A673 (cell line): ENCODE measurements around the gene TBRG4. TPM values are rescaled to one million over a fixed set of nuclear protein-coding genes. Genes with fewer than 3 reads are reported as not detected.

ENCODE experiments used
- BruUV-seq: library from RNA; stranded (reverse); fragments of 400-500 nt; replicated peaks from 2 replicates; lab custom pipeline; 2021; lab: Mats Ljungman, UMichigan
- CTCF ChIA-PET: fragments of 300-600 bp; sonication (Branson Sonifier 250); formaldehyde crosslinking; loops from one replicate; lab custom pipeline; 2022; ENCODE audit warnings: antibody characterized with exemption; lab: Charles Lee
- POLR2A ChIA-PET: fragments of 300-600 bp; sonication (Branson Sonifier 250); formaldehyde crosslinking; loops from one replicate; lab custom pipeline; 2022; ENCODE audit warnings: antibody characterized with exemption; ENCODE audit not compliant: low non-redundant PET; lab: Charles Lee
- DNase-seq: peaks from one replicate; pipeline ENCODE4 v3.0.0-alpha.2; 2015; ENCODE audit warnings: low spot score
- H3K27ac ChIP-seq: fragments of 200-600 bp; sonication (generic); 2 replicates; pipeline ENCODE4 v1.5.1; 2016; ENCODE audit warnings: mixed run types, low read depth, mild to moderate bottlenecking, mixed read lengths, antibody characterized with exemption, low read length; ENCODE audit not compliant: poor library complexity, severe bottlenecking
- H3K27me3 ChIP-seq: fragments of 200-600 bp; sonication (generic); replicated peaks from 2 replicates; pipeline ENCODE4 v1.6.1; 2017; ENCODE audit warnings: mixed run types, low read depth, mild to moderate bottlenecking, mixed read lengths, antibody characterized with exemption, low read length; ENCODE audit not compliant: insufficient read depth, poor library complexity
- H3K36me3 ChIP-seq: fragments of 200-600 bp; sonication (generic); 2 replicates; pipeline ENCODE4 v1.6.1; 2016; ENCODE audit warnings: mixed run types, mild to moderate bottlenecking, mixed read lengths, antibody characterized with exemption, low read length; ENCODE audit not compliant: insufficient read depth, poor library complexity, severe bottlenecking
- H3K4me1 ChIP-seq: fragments of 200-600 bp; sonication (generic); 2 replicates; pipeline ENCODE4 v1.6.1; 2017; ENCODE audit warnings: mixed run types, mild to moderate bottlenecking, mixed read lengths, antibody characterized with exemption, low read length; ENCODE audit not compliant: insufficient read depth, poor library complexity, severe bottlenecking
- H3K4me3 ChIP-seq: fragments of 200-600 bp; sonication (generic); 2 replicates; pipeline ENCODE4 v1.5.1; 2016; ENCODE audit warnings: low read depth, mixed run types, mild to moderate bottlenecking, mixed read lengths, low read length; ENCODE audit not compliant: poor library complexity, severe bottlenecking
- H3K9me3 ChIP-seq: fragments of 200-600 bp; sonication (generic); 2 replicates; pipeline ENCODE4 v1.6.1; 2016; ENCODE audit warnings: mixed run types, low read depth, mild to moderate bottlenecking, mixed read lengths, antibody characterized with exemption, low read length; ENCODE audit not compliant: poor library complexity, severe bottlenecking
- CTCF ChIP-seq: fragments of 300-800, 200-600 bp; sonication (generic); conservative IDR thresholded peaks from 2 replicates; pipeline ENCODE4 v1.5.1; 2017; ENCODE audit warnings: low read depth, mild to moderate bottlenecking, antibody characterized with exemption, low read length, moderate library complexity, mixed read lengths
- EZH2 ChIP-seq: fragments of 200-600 bp; sonication (generic); IDR thresholded peaks from 2 replicates; pipeline ENCODE4 v1.6.1; 2017; ENCODE audit warnings: borderline replicate concordance, low read depth, mild to moderate bottlenecking, mixed read lengths, antibody characterized with exemption, low read length; ENCODE audit not compliant: poor library complexity, severe bottlenecking
- intact Hi-C: fragments of 100-400 bp; cut with micrococcal nuclease; formaldehyde crosslinking; loops from one replicate; pipeline ENCODE4 v1.10.0; 2022; ENCODE audit not compliant: unreplicated experiment
- total RNA-seq: library from RNA; stranded (reverse); gene quantifications from 2 replicates; pipeline ENCODE4 v1.2.3, GENCODE V29; 2021

TBRG4 gene
- total RNA-seq, 1 experiment from 2014 or later: 136 TPM

- TF ChIP-seq CTCF (no peak), EZH2 (no peak)
- H3K27ac ChIP-seq: no peak overlapping the region
- ChIA-PET POLR2A (no interaction called here), CTCF (no interaction called here)
- no TSS peak for BruUV-seq
- no peaks in the 10 kb centered on the region for H3K4me1 ChIP-seq
- intact Hi-C loops: no loop called here
- DNase-seq: no peak
- H3K9me3 ChIP-seq: no peaks in the 10 kb centered on the region
- H3K4me3 ChIP-seq: no peak overlapping the region
- peaks cover 8% of the 10 kb centered on the region for H3K36me3 ChIP-seq
- H3K27me3 ChIP-seq: no peaks in the 10 kb centered on the region
Measured at GRCh38 chr7:45064047-45064725, 47.3 kb downstream of the TBRG4 start.

- ChIA-PET CTCF (no interaction called here), POLR2A (no interaction called here)
- TF ChIP-seq CTCF (no peak), EZH2 (no peak)
- Histone ChIP-seq H3K27me3 (no peaks in the 10 kb centered on the region), H3K4me3 (no peak overlapping the region), H3K9me3 (no peaks in the 10 kb centered on the region), H3K36me3 (peaks cover 4% of the 10 kb centered on the region), H3K27ac (no peak overlapping the region), H3K4me1 (no peaks in the 10 kb centered on the region)
- intact Hi-C loops: no loop called here
- no TSS peak for BruUV-seq
- no peak for DNase-seq
Measured at GRCh38 chr7:45061806-45062425, 49.6 kb downstream of the TBRG4 start.

GRCh38 chr7:45061352-45061751, 50.1 kb downstream of the TBRG4 start:
- POLR2A ChIA-PET: no interaction called here
- DNase-seq: no peak
- CTCF ChIA-PET: no interaction called here
- Histone ChIP-seq H3K4me1 (no peaks in the 10 kb centered on the region), H3K27me3 (no peaks in the 10 kb centered on the region), H3K4me3 (no peak overlapping the region), H3K9me3 (no peaks in the 10 kb centered on the region), H3K36me3 (peaks cover 4% of the 10 kb centered on the region), H3K27ac (no peak overlapping the region)
- BruUV-seq: no TSS peak
- TF ChIP-seq CTCF (no peak), EZH2 (no peak)
- intact Hi-C loops: no loop called here
